Transverse colon (tissue), 4 donors: ENCODE results near the gene NAA40. TPM values are rescaled to one million over a fixed set of nuclear protein-coding genes. Genes with fewer than 3 reads are reported as not detected.

ENCODE experiments used
- DNase-seq: peaks from one replicate; pipeline ENCODE4 v3.0.0-alpha.2; 2019
- H3K27ac ChIP-seq, 4 donors: fragments of 200-600 bp; sonication (generic); 2 replicates each; pipeline ENCODE4 v1.5.1; 2016 to 2018; ENCODE audit warnings: inconsistent platforms in 4 of 4
- H3K27me3 ChIP-seq: fragments of 200-600 bp; sonication (generic); 2 replicates; pipeline ENCODE4 v1.5.1; 2017; ENCODE audit warnings: inconsistent platforms
- H3K36me3 ChIP-seq, 4 donors: fragments of 200-600 bp; sonication (generic); 2 replicates each; pipeline ENCODE4 v1.5.1; 2017 to 2019; ENCODE audit warnings: inconsistent platforms in 4 of 4
- H3K4me1 ChIP-seq, 4 donors: fragments of 200-600 bp; sonication (generic); 2 replicates each; pipeline ENCODE4 v1.5.1; 2017 to 2020; ENCODE audit warnings: inconsistent platforms in 4 of 4
- H3K4me3 ChIP-seq, 4 donors: fragments of 200-600 bp; sonication (generic); 1 replicate in 1 of 4; 2 replicates in 3 of 4; pipeline versions ENCODE4 v1.5.1 to v1.6.1; 2017 to 2019; ENCODE audit warnings: inconsistent platforms in 4 of 4
- H3K9me3 ChIP-seq, 2 donors: fragments of 200-600 bp; sonication (generic); 2 replicates each; pipeline ENCODE4 v1.5.1; 2017 to 2019; ENCODE audit warnings: inconsistent platforms in 2 of 2
- EP300 ChIP-seq: sonication (generic); formaldehyde crosslinking; IDR thresholded peaks from one replicate; pipeline ENCODE4 v1.6.1; 2017; ENCODE audit warnings: antibody characterized with exemption, low read depth
- POLR2A ChIP-seq: fragments of 450-650 bp; IDR thresholded peaks from one replicate; pipeline ENCODE4 v1.6.1; 2016; ENCODE audit warnings: antibody characterized with exemption, mild to moderate bottlenecking, moderate library complexity
- POLR2AphosphoS5 ChIP-seq, 3 donors: sonication (generic); formaldehyde crosslinking; IDR thresholded peaks; one replicate each; pipeline ENCODE4 v1.6.1; 2016; ENCODE audit warnings: antibody characterized with exemption in 3 of 3
- WGBS, 2 donors: methylation state at CpG; one replicate each; pipeline ENCODE4 v1.1.5; 2018; ENCODE audit warnings: low coverage in 1 of 2; 5-methylcytosine and 5-hydroxymethylcytosine counted together
- in situ Hi-C, 4 donors: fragments of 200-750 bp; cut with MboI; loops; one replicate each; pipeline versions ENCODE4 v1.15.0 to v1.15.1; 2017; ENCODE audit warnings: low sequenced_read_pairs in 3 of 4, low pct_ligation_motif_present in 1 of 4, low pct_unique_long_range_greater_than_20kb in 1 of 4
- intact Hi-C: fragments of 100-400 bp; cut with DNase I; formaldehyde crosslinking; loops from one replicate; pipeline ENCODE4 v1.15.1; 2023; ENCODE audit warnings: low total_unique reads
- total RNA-seq, 4 donors: library from RNA; depleted of rRNA; stranded (reverse); fragments of >200 nt; gene quantifications; one replicate each; pipeline ENCODE4 v1.1.0, GENCODE V29; 2016
- TF ChIP-seq, protein P1 (sequence below), 5 experiments: fragments of 200-600 bp in 3 of 5; fragments of 450-650 bp in 2 of 5; sonication (generic) in 3 of 5; IDR thresholded peaks; 1 replicate in 2 of 5; 2 replicates in 3 of 5; pipeline ENCODE4 v1.5.1; 2016 to 2017; ENCODE audit warnings: antibody characterized with exemption in 5 of 5, inconsistent platforms in 3 of 5, mild to moderate bottlenecking in 2 of 5, moderate library complexity in 1 of 5

Gene NAA40
- total RNA-seq, 4 donors from 2014 or later = 25.8 to 36.6 (median 34.3) TPM

DNA sequence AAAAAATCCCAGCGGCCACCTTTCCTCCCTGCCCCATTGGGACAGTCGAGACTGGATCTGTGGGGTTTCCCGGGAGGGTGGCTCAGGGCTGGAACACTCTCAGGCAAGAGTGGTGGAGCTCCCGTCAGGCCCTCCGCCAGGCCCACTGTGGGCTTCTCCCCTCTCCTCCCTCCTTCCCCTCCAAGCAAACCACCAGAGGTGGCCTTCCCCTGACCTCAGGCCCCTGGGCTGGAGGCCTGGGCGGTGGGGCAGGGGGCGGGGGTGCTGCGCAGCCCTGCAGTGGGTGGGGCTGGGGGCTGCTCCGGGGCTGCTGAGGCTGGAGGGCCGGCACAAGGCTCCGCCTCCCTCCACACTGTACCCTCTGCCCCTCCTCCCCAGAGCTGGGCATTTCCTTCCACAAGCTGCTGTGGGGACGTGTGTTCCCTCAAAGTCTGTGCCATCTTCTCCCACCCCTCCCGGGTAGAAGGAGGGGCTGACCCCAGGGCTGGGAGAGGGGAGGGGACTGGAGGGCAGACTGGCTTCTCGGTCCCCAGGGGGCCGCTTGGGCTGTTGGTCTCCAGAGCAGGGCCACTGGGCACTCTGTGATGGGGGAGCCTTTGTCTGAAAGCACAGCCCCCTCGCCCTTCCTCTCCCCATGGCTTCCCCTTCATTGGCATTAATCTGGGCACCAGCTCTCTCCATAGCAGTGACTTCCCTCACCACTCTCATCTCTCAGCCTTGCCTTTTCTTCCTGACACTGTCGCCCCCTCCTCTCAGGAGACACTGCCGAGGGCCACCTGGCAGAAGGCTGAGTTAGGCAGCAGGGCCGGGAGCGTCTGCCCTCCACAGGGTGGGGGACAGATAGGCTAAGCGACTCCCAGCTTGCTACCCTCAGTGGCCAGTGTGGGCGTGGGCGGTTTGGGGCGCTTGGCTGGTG lies 29.0 kb upstream of the NAA40 start:
- intact Hi-C loops = no loop called here
- Histone ChIP-seq H3K27ac (no peak overlapping the region), H3K27me3 (no peaks in the 10 kb centered on the region), H3K4me3 (no peak overlapping the region), H3K36me3 (peaks cover 0 to 13% (median 6%) of the 10 kb centered on the region in 4 donors), H3K9me3 (no peaks in the 10 kb centered on the region), H3K4me1 (peaks cover 0 to 9% (median 4%) of the 10 kb centered on the region in 4 donors)
- in situ Hi-C loops = loop anchor here in 1 of 4 donors (10.0 kb wide), 1 partner anchor 75 kb away; the partner anchor contains the start of gene MARK2
- WGBS, 2 donors = 60 to 73% methylated on average over 1 to 22 of the region's 24 CpGs
- TF ChIP-seq POLR2AphosphoS5 (IDR thresholded peaks at IDR 0.05) (no peak), POLR2A (no peak), EP300 (no peak)
- TF ChIP-seq, protein P1, sequence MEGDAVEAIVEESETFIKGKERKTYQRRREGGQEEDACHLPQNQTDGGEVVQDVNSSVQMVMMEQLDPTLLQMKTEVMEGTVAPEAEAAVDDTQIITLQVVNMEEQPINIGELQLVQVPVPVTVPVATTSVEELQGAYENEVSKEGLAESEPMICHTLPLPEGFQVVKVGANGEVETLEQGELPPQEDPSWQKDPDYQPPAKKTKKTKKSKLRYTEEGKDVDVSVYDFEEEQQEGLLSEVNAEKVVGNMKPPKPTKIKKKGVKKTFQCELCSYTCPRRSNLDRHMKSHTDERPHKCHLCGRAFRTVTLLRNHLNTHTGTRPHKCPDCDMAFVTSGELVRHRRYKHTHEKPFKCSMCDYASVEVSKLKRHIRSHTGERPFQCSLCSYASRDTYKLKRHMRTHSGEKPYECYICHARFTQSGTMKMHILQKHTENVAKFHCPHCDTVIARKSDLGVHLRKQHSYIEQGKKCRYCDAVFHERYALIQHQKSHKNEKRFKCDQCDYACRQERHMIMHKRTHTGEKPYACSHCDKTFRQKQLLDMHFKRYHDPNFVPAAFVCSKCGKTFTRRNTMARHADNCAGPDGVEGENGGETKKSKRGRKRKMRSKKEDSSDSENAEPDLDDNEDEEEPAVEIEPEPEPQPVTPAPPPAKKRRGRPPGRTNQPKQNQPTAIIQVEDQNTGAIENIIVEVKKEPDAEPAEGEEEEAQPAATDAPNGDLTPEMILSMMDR (IDR thresholded peaks at IDR 0.05) = no peak
- DNase-seq = no peak

DNA sequence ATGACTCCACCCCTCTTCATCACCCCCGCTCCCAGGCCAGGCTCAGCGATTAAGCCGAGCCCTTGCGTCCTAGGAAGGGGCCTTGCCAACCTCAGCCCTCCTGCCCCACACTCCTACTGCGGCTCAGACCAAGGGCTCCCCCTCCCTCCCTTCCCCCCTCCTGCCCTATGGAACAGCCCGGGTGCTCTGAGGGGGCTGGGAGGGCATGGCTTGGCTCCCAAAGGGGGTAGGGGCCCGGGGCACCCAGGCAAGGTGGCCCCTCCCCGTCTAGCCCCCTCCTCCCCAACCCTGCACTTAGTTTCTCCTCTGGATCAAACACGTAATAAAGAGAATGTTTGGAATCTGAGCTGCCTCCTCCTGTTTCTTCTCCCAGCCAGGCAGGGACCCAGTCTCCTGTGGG lies 28.1 kb upstream of the NAA40 start:
- no peak overlapping the region for H3K4me3 ChIP-seq
- no peaks in the 10 kb centered on the region for H3K9me3 ChIP-seq
- no peak for TF ChIP-seq EP300
- no peak for TF ChIP-seq POLR2A
- TF ChIP-seq POLR2AphosphoS5 (IDR thresholded peaks at IDR 0.05) = no peak
- TF ChIP-seq, protein P1 (IDR thresholded peaks at IDR 0.05) = no peak
- peaks cover 0 to 11% (median 5%) of the 10 kb centered on the region in 4 donors for H3K4me1 ChIP-seq
- peaks cover 0 to 12% (median 3%) of the 10 kb centered on the region in 4 donors for H3K36me3 ChIP-seq
- no peak for DNase-seq
- in situ Hi-C loops = no loop called here
- no peak overlapping the region for H3K27ac ChIP-seq
- WGBS, 2 donors = 84% methylated on average over 9 of the region's 9 CpGs; no CpG with 5 or more reads in 1 of the 2 donors
- H3K27me3 ChIP-seq = no peaks in the 10 kb centered on the region
- intact Hi-C loops = no loop called here

DNA sequence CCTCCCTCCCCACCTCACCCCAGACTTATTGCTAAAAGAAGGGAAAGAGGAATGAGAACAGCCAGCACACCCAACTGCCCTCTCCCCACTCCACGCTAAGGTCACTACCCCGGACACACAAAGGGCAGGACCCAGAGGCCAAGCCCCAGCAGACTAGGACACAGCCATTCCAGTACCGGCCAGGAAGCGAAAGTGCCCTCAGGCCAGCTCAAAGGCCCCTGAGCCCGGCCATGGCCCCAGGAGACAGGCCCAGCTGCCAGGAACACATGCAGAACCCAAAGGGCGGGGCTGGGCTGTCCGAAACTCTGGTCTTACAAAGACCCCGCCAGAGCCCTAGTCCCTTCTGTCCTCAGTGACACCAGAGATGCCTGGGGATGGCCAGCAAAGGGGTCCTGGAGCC lies 27.4 kb upstream of the NAA40 start:
- no peaks in the 10 kb centered on the region for H3K9me3 ChIP-seq
- no peak overlapping the region for H3K4me3 ChIP-seq
- 85% methylated on average over 7 of the region's 8 CpGs; no CpG with 5 or more reads in 1 of the 2 donors for WGBS, 2 donors
- intact Hi-C loops = no loop called here
- H3K36me3 ChIP-seq = peaks cover 0 to 12% (median 3%) of the 10 kb centered on the region in 4 donors
- H3K4me1 ChIP-seq = peaks cover 7 to 18% (median 12%) of the 10 kb centered on the region in 4 donors
- no peak for DNase-seq
- TF ChIP-seq, protein P1 (IDR thresholded peaks at IDR 0.05) = no peak
- TF ChIP-seq EP300 (no peak), POLR2A (no peak), POLR2AphosphoS5 (IDR thresholded peaks at IDR 0.05) (no peak)
- in situ Hi-C loops = no loop called here
- H3K27ac ChIP-seq = no peak overlapping the region
- H3K27me3 ChIP-seq = no peaks in the 10 kb centered on the region

DNA sequence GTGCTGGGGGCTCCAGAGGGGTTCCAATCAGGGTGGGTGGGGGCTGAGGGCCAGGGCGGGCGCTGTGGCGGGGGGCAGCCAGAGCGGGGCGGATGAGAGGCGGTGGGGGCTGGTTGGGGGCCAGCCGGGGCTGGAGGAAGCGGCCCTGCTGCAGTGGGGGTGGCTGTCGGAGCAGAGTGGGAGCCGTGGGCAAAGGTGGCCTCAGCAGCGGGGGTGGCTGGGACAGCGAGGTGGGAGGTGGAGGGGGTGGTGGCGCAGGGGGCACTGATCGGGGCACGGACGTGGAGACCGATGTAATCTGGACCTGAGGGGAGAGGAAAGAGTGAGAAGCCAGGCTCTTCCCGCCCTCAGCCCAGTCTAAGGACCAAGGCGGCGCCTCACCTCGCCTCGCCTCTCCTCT lies 26.9 kb upstream of the NAA40 start:
- no peak overlapping the region for H3K4me3 ChIP-seq
- no peaks in the 10 kb centered on the region for H3K27me3 ChIP-seq
- in situ Hi-C loops = no loop called here
- H3K9me3 ChIP-seq = no peaks in the 10 kb centered on the region
- intact Hi-C loops = no loop called here
- H3K36me3 ChIP-seq = peaks cover 0 to 10% (median 3%) of the 10 kb centered on the region in 4 donors
- no peak overlapping the region for H3K27ac ChIP-seq
- WGBS, 2 donors = 91 to 97% methylated on average over 5 to 15 of the region's 22 CpGs
- no peak for DNase-seq
- no peak for TF ChIP-seq POLR2AphosphoS5 (IDR thresholded peaks at IDR 0.05)
- TF ChIP-seq POLR2A = no peak
- TF ChIP-seq, protein P1 (IDR thresholded peaks at IDR 0.05) = no peak
- no peak for TF ChIP-seq EP300
- H3K4me1 ChIP-seq = peaks cover 10 to 21% (median 15%) of the 10 kb centered on the region in 4 donors
